Transverse colon (tissue), 4 donors: Measurements from ENCODE around the gene TRIM47.

Experiments
- POLR2AphosphoS5 ChIP-seq, 3 donors: sonication (generic); formaldehyde crosslinking; IDR thresholded peaks; one replicate each; pipeline ENCODE4 v1.6.1; 2016; ENCODE audit warnings: antibody characterized with exemption in 3 of 3
- TF ChIP-seq, protein P1 (sequence below), 5 experiments: fragments of 200-600 bp in 3 of 5; fragments of 450-650 bp in 2 of 5; sonication (generic) in 3 of 5; IDR thresholded peaks; 1 replicate in 2 of 5; 2 replicates in 3 of 5; pipeline ENCODE4 v1.5.1; 2016 to 2017; ENCODE audit warnings: antibody characterized with exemption in 5 of 5, inconsistent platforms in 3 of 5, mild to moderate bottlenecking in 2 of 5, moderate library complexity in 1 of 5

DNA sequence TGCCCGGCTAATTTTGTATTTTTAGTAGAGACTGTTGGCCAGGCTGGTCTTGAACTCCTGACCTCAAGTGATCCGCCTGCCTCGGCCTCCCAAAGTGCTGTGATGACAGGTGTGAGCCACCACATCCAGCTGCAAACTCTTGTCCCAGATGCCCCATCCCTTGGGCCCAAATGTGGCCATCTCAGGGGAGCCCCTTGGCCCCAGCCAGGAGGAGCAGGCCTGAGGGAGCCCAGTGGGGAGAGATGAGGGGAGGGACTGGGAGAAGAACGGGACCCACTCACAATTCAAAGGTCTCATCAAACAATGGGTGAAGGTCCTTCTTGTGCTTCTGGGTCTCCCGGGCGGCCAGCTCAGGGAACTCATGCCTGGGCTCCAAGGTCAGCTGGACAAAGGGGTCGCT is 48.6 kb downstream of the TRIM47 start:
- TF ChIP-seq, protein P1, sequence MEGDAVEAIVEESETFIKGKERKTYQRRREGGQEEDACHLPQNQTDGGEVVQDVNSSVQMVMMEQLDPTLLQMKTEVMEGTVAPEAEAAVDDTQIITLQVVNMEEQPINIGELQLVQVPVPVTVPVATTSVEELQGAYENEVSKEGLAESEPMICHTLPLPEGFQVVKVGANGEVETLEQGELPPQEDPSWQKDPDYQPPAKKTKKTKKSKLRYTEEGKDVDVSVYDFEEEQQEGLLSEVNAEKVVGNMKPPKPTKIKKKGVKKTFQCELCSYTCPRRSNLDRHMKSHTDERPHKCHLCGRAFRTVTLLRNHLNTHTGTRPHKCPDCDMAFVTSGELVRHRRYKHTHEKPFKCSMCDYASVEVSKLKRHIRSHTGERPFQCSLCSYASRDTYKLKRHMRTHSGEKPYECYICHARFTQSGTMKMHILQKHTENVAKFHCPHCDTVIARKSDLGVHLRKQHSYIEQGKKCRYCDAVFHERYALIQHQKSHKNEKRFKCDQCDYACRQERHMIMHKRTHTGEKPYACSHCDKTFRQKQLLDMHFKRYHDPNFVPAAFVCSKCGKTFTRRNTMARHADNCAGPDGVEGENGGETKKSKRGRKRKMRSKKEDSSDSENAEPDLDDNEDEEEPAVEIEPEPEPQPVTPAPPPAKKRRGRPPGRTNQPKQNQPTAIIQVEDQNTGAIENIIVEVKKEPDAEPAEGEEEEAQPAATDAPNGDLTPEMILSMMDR (IDR thresholded peaks at IDR 0.05), result no peak
- no peak for TF ChIP-seq POLR2AphosphoS5 (IDR thresholded peaks at IDR 0.05)
